ENCODE data around the gene RWDD2A.
"Not testable (repeated sequence)": the region's sequence is repeated elsewhere in the genome, so short reads cannot be mapped to it uniquely, and the experiment has no call there.

Gene RWDD2A

DNA sequence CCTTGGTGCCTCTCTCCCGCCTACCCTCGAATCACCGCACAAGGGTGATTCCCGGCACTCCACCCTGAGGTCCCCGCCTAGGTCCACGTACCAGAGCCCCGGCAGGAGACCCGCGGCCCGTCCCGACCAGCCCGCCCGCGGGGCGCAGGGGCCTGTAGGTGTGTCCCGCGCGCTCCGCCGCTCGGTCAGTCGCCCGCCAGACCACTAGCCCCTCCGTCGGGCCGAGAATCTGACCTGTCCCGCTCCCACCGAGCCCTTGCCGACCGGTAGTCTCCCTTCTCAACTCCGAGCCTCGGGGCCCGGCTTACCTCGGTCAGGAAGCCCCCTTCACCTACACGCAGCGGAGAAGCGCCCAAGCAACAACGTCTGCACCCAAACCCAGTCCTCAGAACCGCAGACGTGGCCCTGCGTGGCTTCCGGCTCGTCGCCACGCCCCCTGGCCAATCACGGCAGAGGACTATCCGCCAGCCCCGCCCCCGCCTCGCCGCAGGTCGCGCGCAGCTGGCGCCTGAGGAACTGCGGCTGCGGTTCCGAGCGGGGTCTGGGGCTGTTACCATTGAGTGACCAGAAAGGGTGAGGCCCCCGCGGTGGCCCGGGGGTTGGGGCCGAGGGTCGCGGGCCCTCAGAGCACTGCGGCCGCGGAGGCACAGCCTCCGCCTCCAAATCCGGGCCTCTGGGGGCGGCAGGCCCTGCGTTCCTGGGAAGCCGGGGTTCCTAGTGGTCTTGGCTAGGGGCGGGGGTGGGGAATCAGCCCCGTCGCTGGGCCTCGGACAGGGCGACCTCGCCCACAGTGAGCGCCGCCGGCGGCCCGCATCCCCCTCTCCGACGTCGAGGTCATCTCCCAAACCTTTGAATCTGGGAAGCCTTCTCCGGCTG is at the start of gene RWDD2A, which contains the start of gene PGM3:
RWDD2A (plus strand) TSS at position 487 of the 876 bp plus-strand sequence. CDS start 1,095 bp downstream, outside the sequence.
PGM3 (minus strand) TSS at position 395 of the 876 bp plus-strand sequence. CDS start 2,253 bp downstream, outside the sequence.
- peak; percentile 67 to 81 for DNase-seq (ENCODE audit: extremely low read depth in 1 of 2, low read depth in 1 of 2)

DNA sequence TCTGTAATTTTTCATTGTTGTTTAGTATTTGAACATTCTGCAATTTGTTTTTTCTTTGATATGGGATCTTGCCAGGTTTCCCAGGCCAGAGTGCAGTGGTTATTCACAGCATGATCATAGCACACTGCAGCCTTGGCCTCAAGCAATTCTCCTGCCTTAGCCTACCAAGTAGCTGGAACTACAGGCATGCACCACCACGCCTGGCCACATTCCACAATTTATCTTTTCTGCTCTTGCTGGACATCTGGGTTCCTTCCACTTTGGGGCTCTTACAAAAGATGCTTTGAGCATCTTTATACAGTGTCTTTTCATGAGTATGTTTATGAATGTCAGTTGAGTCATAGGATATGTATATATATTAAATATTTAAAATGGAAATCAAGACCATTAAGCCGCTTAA is 42.0 kb upstream of the RWDD2A start:
- no peak for DNase-seq (ENCODE audit: extremely low read depth in 1 of 2, low read depth in 1 of 2)

DNA sequence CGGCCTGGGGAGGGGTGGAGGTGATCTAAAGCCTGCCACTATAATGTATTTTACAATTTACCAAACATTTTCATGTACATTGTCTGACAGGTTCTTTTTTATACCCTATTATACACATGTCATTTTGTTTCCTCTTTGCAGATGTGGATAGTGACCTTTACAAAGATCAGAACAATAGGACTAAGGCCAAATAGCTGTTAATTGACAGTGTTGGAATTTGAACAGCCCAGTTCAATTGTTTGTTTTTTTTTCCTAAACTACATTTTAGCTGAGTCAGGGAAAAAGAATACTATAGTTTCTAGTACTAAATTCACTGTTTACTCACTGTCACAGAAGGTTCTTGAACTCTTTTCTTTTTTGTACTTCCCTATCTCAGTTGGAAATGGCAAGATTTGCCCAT is 40.2 kb upstream of the RWDD2A start:
- no peak for DNase-seq (ENCODE audit: extremely low read depth in 1 of 2, low read depth in 1 of 2)

DNA sequence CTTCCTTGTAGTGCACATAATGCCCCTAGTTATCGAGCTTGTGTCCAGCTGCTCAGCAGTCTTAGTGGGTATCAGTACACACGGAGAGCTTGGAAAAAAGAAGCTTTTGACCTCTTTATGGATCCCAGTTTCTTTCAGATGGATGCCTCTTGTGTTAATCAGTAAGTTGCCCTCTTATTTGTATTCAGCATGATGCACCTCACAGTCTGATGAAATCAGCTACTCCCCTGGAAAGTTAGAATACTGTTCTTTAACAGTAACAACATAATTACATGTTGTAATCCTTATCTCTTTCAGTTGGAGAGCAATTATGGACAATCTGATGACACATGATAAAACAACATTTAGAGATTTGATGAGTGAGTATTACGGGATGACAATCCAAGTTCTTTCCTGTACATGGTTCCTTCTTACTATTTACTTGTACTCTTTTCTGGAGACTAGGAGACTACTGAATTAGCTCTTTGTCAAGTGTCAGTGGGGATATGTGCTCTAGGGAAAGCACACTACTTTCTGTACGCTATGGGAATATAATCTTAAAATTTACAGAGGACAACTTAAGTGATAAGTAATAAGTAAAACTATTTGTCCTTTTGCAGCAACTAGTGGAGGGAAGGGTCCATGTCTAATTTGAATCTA is 39.2 kb upstream of the RWDD2A start:
- DNase-seq (ENCODE audit: extremely low read depth in 1 of 2, low read depth in 1 of 2) = no peak

DNA sequence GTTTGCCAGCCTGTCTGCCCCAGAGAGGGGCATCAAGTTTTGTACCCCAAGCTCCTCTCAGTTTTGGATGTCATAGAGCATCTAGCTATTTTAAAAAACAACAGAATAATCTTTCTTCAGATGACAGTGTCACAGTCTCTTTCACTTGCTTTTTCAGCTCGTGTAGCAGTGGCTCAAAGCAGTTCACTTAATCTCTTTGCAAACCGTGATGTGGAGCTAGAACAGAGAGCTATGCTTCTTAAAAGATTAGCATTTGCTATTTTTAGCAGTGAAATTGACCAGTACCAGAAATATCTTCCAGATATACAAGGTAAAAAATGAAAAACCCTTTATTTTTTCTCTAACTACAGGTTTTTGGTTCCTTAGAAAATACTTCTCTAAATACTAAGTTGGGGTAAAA is 37.4 kb upstream of the RWDD2A start:
- no peak for DNase-seq (ENCODE audit: extremely low read depth in 1 of 2, low read depth in 1 of 2)

DNA sequence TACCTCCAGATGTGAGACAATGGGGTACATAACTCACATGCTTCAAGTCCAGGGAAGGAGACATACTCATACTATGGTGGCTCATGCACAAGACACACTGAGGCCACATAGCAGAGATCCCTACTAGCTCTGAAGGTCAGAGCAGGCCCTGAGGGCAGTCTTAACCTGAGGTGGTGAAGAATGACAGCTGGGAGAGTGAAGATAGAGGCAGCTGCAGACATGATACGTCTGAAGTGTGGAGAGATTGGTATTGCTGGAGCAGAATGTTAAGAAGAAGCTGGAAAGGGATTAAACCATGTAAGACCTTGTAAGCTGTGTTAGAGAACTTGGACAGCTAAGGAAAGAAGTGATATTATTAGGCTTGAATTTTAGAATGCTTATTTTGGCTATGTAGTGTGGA is 33.0 kb upstream of the RWDD2A start:
- no peak for DNase-seq (ENCODE audit: extremely low read depth in 1 of 2, low read depth in 1 of 2)

DNA sequence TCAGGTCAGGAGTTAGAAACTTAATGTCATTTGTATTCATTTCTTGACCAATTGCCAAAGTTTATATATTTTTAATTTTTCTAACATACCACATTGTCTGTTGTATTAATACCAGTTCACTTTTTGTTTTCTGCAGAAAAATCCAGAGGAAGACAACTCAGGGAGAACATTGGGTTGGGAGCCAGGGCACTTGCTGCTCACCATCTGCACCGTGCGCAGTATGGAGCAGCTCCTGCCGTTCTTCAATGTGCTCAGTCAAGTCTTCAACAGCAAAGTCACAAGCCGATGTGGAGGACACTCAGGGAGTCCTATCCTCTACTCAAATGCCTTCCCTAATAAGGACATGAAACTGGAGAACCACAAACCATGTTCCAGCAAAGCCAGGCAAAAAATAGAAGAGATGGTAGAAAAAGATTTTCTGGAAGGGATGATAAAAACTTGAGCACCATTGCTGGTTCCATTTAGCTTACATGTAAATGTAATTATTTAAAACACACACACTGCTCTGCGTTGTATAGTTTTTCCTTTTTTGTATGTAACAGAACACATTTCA is 25.4 kb upstream of the RWDD2A start:
- DNase-seq (ENCODE audit: extremely low read depth in 1 of 2, low read depth in 1 of 2) = no peak

DNA sequence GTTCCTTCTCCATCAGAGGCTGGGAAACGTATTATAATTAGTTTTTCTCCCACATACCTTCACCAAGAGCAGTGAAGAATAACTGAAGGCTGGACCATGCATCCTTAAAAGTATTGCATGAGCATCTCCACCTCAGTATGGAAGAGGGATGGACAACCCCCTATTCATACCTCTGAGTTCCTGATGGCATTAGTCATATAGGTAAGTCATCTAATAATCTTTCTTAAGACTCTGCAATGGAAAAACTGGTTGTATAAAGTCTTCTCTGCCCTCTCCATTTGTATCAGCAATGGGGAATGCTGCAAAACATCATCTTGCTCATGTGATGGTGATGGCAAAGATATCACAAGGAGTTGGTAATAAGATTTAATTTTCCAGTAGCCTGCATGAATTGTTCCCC is 24.6 kb upstream of the RWDD2A start:
- DNase-seq (ENCODE audit: extremely low read depth in 1 of 2, low read depth in 1 of 2) = no peak

DNA sequence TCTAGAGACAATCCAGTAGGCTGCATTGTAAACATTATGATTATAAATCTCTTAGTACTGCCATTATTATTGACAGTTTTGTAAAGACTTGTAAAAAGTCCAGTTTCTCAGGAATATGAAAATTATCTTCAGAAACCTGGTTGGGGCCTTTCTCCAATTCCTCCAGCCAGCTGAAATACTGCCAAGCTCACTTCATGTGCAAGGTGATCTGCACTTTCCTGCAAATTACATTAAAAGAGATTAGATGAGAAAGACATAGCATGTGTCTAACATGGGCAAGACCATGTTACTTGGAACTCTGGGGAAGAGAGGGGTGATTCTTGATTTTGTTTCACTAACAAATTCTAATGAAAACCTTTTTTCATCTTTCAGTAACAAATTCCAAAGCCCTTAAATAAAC is 24.1 kb upstream of the RWDD2A start:
- no peak for DNase-seq (ENCODE audit: extremely low read depth in 1 of 2, low read depth in 1 of 2)

DNA sequence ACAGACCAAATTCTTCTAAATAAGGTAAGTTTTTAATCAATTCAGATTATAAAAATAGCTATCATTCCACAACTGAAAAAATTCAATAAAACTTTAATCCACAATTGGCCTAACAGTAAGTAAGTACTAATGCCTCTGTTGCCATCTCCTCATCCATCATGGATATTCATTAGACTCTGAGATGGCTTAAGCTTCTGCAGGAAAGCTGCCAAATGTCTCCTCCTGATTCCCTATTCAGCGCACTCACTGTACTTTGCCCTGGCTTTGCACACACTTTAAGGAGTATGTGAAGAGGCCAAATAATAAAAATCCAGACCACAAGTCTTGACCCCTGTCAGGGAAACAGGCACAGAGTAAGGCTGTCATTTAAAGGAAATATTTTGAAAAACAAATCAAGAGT is 23.6 kb upstream of the RWDD2A start:
- DNase-seq (ENCODE audit: extremely low read depth in 1 of 2, low read depth in 1 of 2) = no peak

DNA sequence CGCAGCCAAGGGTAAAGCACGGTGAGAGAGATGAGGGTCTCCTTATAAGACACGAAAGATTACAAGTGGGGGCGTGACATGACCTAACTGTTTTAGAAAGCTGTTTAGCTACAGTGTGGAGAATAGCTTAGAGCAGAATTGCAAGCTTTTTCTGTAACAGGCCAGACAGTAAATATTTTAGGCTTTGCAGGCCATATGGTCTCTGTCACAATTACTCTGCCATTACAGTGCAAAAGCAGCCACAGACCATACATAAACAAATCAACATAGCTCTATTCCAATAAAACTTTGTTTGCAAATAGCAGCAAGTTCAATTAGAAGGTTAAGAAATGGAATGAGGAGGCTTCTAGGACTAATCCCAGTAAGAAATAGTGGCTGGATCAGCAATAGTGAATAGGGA is 16.9 kb upstream of the RWDD2A start:
- no peak for DNase-seq (ENCODE audit: extremely low read depth in 1 of 2, low read depth in 1 of 2)

DNA sequence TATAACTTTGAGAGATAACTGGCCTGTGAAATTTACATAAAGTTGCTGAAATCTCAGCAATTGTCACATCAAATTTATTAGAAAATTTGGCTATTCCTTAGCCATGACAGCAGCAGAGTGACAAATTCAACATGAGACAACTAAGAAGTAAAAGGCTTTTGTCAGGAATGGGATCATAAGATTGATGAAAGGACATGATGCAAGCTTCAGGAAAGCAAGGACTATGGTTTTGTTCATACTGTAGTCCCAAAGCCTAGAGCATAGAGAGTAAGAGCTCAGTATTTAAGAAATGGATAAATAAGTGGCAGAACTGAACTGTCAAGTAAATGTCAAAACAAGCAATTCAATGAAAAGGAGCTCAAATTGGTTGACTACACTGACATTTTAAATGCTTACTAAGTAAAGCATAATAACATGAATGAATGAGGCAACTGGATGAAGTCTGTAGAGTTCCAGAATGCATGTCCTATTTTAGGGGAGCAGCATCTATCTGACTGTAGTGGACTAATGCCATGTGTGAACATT is 12.7 kb upstream of the RWDD2A start:
- DNase-seq (ENCODE audit: extremely low read depth in 1 of 2, low read depth in 1 of 2) = no peak

DNA sequence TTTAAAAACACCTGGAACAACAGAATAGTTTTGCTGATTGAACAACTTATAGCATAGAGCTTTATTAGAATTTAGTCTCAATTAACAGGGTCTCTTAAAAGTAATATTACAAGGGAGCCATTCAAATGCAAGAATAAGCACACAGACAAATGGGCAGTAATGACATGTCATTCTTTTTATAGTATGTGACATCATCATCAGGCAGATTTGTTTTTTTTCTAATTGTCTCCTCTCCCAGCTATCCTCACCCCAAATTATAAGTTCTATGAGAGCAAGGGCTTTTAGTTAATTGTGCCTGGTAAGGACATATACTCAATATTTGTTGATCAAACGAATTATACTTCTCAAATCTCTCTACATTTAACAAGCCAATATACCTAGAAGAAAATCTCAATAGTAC is 11.0 kb upstream of the RWDD2A start:
- no peak for DNase-seq (ENCODE audit: extremely low read depth in 1 of 2, low read depth in 1 of 2)

DNA sequence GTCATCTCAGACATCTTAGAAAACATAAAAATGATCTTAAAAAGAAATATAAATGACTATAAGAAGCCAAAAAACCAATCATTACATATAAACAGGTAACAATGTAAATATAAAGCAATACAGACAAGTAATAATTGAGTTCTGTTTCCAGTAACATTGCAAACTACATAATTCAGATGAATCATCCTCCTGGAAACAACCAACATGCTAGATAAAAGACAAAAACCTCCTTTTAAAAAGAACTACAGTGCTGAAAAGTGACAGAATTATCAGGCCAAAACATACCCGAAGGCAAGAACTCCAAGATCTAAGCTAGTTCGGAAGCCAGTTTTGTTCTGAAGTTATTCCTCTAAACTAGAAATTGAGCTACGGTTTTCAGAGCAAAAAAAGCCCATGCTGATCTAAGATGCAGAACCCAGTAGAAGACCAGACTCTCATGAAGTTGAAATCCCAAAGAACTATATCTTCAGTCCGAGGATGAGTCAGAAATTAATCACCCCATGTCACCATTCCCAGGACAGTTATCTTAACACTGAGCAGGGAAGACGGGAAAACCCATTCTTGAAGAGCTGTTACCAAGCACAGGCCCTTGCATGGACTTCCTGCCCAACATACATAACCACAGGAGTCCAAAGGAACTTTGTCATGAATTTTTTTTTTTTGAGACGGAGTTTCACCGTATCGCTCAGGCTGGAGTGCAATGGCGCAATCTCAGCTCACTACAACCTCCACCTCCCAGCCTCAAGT is 9.9 kb upstream of the RWDD2A start:
- no peak for DNase-seq (ENCODE audit: extremely low read depth in 1 of 2, low read depth in 1 of 2)

DNA sequence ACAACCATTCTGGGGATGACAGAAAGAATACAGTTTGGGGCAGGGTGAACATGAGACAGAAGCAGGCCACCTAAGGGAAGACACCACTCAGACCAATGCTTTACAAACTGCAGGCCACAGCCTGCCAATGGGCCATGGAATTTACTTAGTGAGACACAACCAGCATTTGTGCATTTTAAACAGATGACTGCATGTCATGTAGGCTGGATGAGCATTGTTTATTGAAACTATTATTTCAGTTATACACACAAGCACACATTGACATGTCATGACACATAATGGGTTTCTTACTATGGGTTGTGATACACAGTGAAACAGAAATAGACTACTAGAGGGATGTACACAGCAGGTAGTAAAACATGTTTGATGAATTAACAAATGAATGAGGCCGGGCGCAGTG is 8.1 kb upstream of the RWDD2A start:
- no peak for DNase-seq (ENCODE audit: extremely low read depth in 1 of 2, low read depth in 1 of 2)

DNA sequence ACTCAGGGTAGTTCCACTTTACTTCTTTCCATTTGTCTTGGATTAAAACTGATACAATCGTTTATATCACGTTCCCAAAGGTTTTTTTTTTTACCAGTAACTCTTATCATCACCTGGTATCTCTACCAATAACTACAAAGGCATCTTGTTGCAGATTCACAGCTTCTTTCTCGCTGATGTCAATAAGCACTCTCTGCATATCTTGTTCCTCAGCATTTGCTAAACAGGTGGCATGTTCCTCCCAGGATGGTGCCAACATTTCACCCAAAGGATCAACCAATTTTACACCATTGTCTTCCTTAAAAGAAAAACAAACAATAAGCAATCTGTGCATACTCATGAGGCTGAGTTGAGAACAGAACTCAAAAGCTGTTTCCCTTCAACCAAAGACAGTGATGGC is 4.7 kb upstream of the RWDD2A start:
- no peak for DNase-seq (ENCODE audit: extremely low read depth in 1 of 2, low read depth in 1 of 2)

DNA sequence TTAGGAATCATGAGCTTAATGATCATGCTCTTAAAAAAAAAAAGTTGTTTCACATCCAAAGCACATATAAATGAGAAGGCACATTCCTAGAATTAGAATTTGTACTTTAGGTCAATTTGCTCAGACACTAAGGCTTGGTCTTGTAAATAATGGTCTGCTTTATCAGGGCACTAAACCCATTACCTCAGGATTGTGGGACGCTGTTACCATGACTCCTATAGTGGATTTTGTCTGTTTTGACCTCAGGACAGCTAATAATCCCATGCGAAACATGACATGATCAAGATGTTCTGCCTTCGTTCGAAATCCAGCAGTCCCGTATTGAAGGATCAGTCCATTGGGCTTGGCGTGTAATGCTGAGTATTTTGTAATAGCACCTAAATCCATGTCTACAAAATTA is 2.5 kb upstream of the RWDD2A start:
- DNase-seq (ENCODE audit: extremely low read depth in 1 of 2, low read depth in 1 of 2) = no peak

DNA sequence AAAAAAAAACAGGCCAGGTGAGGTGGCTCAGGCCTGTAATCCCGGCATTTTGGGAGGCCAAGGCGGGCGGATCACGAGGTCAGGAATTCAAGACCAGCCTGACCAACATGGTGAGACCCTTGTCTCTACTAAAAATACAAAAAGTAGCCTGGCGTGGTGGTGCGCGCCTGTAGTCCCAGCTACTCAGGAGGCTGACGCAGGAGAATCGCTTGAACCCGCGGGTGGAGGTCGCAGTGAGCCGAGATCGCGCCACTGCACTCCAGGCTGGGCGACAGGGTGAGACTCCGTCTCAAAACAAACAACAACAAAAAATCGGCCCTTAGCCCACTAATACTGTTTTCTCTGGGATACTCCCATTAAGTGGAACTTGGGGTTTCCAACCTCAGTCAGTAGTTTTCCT is 1.2 kb upstream of the RWDD2A start:
- DNase-seq (ENCODE audit: extremely low read depth in 1 of 2, low read depth in 1 of 2) = not testable (repeated sequence)

DNA sequence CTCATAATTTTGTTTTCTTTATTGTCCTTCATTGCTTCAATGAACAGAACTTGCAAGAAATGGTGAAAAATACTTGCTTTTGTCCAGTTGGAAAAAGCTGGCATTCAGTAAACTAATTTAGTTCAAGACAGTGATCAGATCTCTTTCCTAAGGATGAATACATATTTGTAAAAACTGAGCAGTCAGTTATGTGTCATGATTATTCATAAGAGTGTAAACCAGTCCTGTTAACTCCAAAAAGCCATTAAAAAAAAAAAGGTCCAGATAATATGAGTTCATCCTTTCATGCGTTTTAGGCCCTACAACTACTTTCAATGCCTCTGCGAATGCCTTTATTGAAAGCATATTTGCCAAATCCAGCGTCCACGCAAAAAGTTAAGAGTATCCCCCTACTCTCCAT is 701 bp upstream of the RWDD2A start:
- DNase-seq (ENCODE audit: extremely low read depth in 1 of 2, low read depth in 1 of 2) = no peak

DNA sequence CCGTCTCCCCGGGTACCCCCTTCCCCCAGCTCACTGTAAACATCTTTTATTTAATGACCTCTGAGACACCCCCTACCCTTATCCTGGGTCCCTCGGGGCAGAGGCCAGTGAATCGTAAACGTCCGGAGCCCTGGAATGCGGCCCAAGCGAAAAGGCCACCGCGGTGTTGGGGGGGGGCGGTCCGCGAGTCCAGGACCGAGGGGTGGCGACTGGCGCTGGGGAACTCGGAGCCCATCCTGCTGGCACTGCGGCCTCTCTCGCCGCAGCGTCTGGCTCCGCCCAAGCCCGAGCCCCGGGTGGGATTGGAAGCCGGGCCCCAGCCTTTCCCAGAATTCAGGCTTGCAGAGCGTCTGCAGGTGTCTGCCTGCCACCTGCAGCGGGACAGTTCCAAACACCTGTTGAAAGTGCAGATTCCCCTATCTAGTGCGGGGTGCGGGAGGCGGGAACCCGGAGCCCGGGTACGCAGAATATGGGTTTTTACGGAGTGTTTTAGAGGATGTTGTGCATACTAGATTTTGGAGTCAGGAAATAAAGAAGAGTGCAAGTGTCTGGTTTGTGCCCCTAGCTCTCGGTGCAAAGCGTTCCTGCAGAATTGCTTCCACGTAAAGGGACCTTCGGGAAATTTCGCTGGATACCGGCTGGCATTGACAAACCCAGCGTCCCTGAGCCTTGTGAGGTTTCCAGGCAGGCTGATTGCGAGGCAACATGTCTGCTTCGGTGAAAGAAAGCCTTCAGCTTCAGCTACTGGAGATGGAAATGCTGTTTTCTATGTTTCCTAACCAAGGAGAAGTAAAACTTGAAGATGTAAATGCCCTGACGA is 800 bp downstream of the RWDD2A start:
- DNase-seq (ENCODE audit: extremely low read depth in 1 of 2, low read depth in 1 of 2) = peak in 1 of 2 donors; percentile 13
